Measurements from ENCODE around the gene NR2E3.

NR2E3 gene

GRCh38 chr15:71817351-71817750, 7.0 kb downstream of the NR2E3 start:
- Histone ChIP-seq H2AFZ (ENCODE audit: low read length) (no peak overlapping the region), H3K4me3 (ENCODE audit: low read depth, low read length, poor library complexity, severe bottlenecking) (no peak overlapping the region), H3K9me3 (ENCODE audit: low read length) (peaks cover 18% of the 10 kb centered on the region), H3K79me2 (ENCODE audit: insufficient read depth, low read length) (no peaks in the 10 kb centered on the region), H3F3A (ENCODE audit: insufficient read depth, low read length) (no peaks in the 10 kb centered on the region), H3K9me2 (ENCODE audit: low read depth, low read length) (no peaks in the 10 kb centered on the region), H3K4me1 (ENCODE audit: insufficient read depth, low read length, severe bottlenecking) (no peaks in the 10 kb centered on the region), H3K9ac (ENCODE audit: low read length) (no peak overlapping the region), H3K4me2 (ENCODE audit: low read length) (no peak overlapping the region), H4K20me1 (ENCODE audit: insufficient read depth, low read length) (no peaks in the 10 kb centered on the region), H3K27ac (ENCODE audit: low read depth, low read length, poor library complexity, severe bottlenecking) (no peak overlapping the region), H3K27me3 (ENCODE audit: insufficient read depth, low read length) (no peaks in the 10 kb centered on the region), H3K36me3 (ENCODE audit: insufficient read depth, low read length) (no peaks in the 10 kb centered on the region; the same call in 1 of the 2 replicates)
- no peak for TF ChIP-seq EZH2 (IDR thresholded peaks at IDR 0.05; ENCODE audit: borderline replicate concordance, low read length)
- TF ChIP-seq, protein P1, sequence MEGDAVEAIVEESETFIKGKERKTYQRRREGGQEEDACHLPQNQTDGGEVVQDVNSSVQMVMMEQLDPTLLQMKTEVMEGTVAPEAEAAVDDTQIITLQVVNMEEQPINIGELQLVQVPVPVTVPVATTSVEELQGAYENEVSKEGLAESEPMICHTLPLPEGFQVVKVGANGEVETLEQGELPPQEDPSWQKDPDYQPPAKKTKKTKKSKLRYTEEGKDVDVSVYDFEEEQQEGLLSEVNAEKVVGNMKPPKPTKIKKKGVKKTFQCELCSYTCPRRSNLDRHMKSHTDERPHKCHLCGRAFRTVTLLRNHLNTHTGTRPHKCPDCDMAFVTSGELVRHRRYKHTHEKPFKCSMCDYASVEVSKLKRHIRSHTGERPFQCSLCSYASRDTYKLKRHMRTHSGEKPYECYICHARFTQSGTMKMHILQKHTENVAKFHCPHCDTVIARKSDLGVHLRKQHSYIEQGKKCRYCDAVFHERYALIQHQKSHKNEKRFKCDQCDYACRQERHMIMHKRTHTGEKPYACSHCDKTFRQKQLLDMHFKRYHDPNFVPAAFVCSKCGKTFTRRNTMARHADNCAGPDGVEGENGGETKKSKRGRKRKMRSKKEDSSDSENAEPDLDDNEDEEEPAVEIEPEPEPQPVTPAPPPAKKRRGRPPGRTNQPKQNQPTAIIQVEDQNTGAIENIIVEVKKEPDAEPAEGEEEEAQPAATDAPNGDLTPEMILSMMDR (IDR thresholded peaks at IDR 0.05; ENCODE audit: low read length) = no peak

GRCh38 chr15:71820127-71820526, 9.8 kb downstream of the NR2E3 start:
- Histone ChIP-seq H3K27ac (ENCODE audit: low read depth, low read length, poor library complexity, severe bottlenecking) (no peak overlapping the region), H4K20me1 (ENCODE audit: insufficient read depth, low read length) (no peaks in the 10 kb centered on the region), H3K9ac (ENCODE audit: low read length) (no peak overlapping the region), H3K4me3 (ENCODE audit: low read depth, low read length, poor library complexity, severe bottlenecking) (no peak overlapping the region), H2AFZ (ENCODE audit: low read length) (no peak overlapping the region), H3K36me3 (ENCODE audit: insufficient read depth, low read length) (peaks cover 24% of the 10 kb centered on the region), H3K27me3 (ENCODE audit: insufficient read depth, low read length) (no peaks in the 10 kb centered on the region), H3K4me2 (ENCODE audit: low read length) (no peak overlapping the region), H3K4me1 (ENCODE audit: insufficient read depth, low read length, severe bottlenecking) (no peaks in the 10 kb centered on the region), H3K9me2 (ENCODE audit: low read depth, low read length) (no peaks in the 10 kb centered on the region), H3K79me2 (ENCODE audit: insufficient read depth, low read length) (no peaks in the 10 kb centered on the region), H3K9me3 (ENCODE audit: low read length) (peaks cover 18% of the 10 kb centered on the region), H3F3A (ENCODE audit: insufficient read depth, low read length) (no peaks in the 10 kb centered on the region)
- TF ChIP-seq, protein P1 (IDR thresholded peaks at IDR 0.05; ENCODE audit: low read length) = no peak
- TF ChIP-seq EZH2 (IDR thresholded peaks at IDR 0.05; ENCODE audit: borderline replicate concordance, low read length) = no peak

DNA sequence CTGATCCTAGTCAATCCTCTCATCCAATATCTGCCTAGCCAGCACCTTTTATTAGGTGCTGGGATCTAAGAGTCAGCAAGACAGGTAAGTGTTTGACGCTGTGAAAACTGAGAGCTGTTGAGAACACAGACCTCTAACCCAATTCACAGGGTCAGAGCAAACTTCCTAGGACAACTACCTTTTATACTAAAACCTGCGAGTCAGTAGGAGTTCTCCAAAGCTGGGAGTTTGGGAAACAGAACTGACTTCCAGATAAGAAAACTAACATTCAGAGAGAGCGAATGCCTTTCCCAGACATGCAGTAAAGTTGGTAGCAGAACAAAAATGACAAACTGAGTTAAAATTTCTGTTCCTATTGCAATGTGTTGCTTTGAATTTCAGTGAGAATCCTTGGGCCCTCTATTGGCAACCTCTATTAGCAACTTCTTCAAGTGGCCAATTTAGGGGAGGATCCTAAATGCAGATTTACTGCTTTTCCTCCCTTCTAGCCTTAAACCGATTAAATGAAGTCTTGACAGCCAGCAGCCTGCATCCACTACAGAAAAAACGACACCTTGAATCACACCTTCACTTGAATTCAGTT, 11.3 kb downstream of the NR2E3 start:
- Histone ChIP-seq H3K36me3 (ENCODE audit: insufficient read depth, low read length) (peaks cover 38% of the 10 kb centered on the region), H3K9ac (ENCODE audit: low read length) (no peak overlapping the region), H3K4me3 (ENCODE audit: low read depth, low read length, poor library complexity, severe bottlenecking) (no peak overlapping the region), H3K27me3 (ENCODE audit: insufficient read depth, low read length) (no peaks in the 10 kb centered on the region), H3K9me2 (ENCODE audit: low read depth, low read length) (no peaks in the 10 kb centered on the region), H3K4me2 (ENCODE audit: low read length) (no peak overlapping the region), H3K4me1 (ENCODE audit: insufficient read depth, low read length, severe bottlenecking) (no peaks in the 10 kb centered on the region), H4K20me1 (ENCODE audit: insufficient read depth, low read length) (no peaks in the 10 kb centered on the region), H3F3A (ENCODE audit: insufficient read depth, low read length) (no peaks in the 10 kb centered on the region), H3K27ac (ENCODE audit: low read depth, low read length, poor library complexity, severe bottlenecking) (no peak overlapping the region), H2AFZ (ENCODE audit: low read length) (no peak overlapping the region), H3K79me2 (ENCODE audit: insufficient read depth, low read length) (no peaks in the 10 kb centered on the region), H3K9me3 (ENCODE audit: low read length) (peaks cover 18% of the 10 kb centered on the region)
- TF ChIP-seq, protein P1 (IDR thresholded peaks at IDR 0.05; ENCODE audit: low read length) = no peak
- no peak for TF ChIP-seq EZH2 (IDR thresholded peaks at IDR 0.05; ENCODE audit: borderline replicate concordance, low read length)
